Activated naive CD8-positive, alpha-beta T cell treated with anti-CD3 and anti-CD28 coated beads for 36 hours (primary cell): Measurements from ENCODE around the gene ERC2. TPM values are rescaled to one million over a fixed set of nuclear protein-coding genes. Genes with fewer than 3 reads are reported as not detected.

Experiments
- DNase-seq: peaks from one replicate; pipeline ENCODE4 v3.0.0; 2021
- H3K27ac Mint-ChIP-seq: one replicate; pipeline ENCODE4 v1.8.0; 2022; ENCODE audit warnings: mild to moderate bottlenecking, moderate library complexity, mixed read lengths
- H3K27me3 Mint-ChIP-seq: one replicate; pipeline ENCODE4 v1.8.0; 2022; ENCODE audit warnings: mild to moderate bottlenecking, mixed read lengths
- H3K36me3 Mint-ChIP-seq: one replicate; pipeline ENCODE4 v1.8.0; 2021; ENCODE audit warnings: mild to moderate bottlenecking, mixed read lengths
- H3K4me1 Mint-ChIP-seq: one replicate; pipeline ENCODE4 v1.8.0; 2021; ENCODE audit warnings: mixed read lengths
- H3K4me3 Mint-ChIP-seq: one replicate; pipeline ENCODE4 v1.8.0; 2022; ENCODE audit warnings: mild to moderate bottlenecking, moderate library complexity, mixed read lengths
- H3K9me3 Mint-ChIP-seq: one replicate; pipeline ENCODE4 v1.8.0; 2022; ENCODE audit warnings: mixed read lengths
- total RNA-seq, 2 experiments: library from RNA; stranded (reverse); gene quantifications; one replicate each; pipeline ENCODE4 v1.2.3, GENCODE V29; 2021

The ERC2 gene
- total RNA-seq, 2 experiments from 2014 or later: not detected

- H3K4me3 Mint-ChIP-seq: no peak overlapping the region
- no peaks in the 10 kb centered on the region for H3K4me1 Mint-ChIP-seq
- DNase-seq: no peak
- no peak overlapping the region for H3K27ac Mint-ChIP-seq
- H3K27me3 Mint-ChIP-seq: peaks cover 4% of the 10 kb centered on the region
- H3K36me3 Mint-ChIP-seq: no peaks in the 10 kb centered on the region
- H3K9me3 Mint-ChIP-seq: no peaks in the 10 kb centered on the region
Observed at GRCh38 chr3:56409790-56410189, 58.5 kb downstream of the ERC2 start.

DNA sequence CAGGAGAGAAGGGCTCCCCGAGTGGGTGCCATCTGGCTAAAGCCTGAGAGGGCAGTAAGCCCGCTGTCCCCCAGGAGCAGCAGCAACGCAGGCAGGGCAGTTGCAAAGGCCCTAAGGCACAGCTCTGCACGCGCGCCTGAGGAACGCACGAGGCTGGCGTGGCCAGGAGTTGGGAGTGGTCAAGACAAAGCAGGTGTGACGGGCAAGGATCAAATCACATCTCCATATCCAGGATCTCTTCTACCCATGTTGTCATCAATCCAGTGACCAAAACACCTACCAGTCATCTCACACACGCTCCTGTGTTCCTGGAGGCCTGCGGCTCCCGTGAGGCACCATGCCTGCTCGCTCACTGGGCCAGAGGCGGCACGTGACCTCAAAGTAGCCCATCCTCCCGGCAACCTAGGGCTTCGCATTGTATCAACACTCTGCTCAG is 59.5 kb downstream of the ERC2 start:
- Mint-ChIP-seq H3K27me3 (peaks cover 4% of the 10 kb centered on the region), H3K27ac (no peak overlapping the region), H3K4me1 (no peaks in the 10 kb centered on the region), H3K9me3 (no peaks in the 10 kb centered on the region), H3K36me3 (no peaks in the 10 kb centered on the region), H3K4me3 (no peak overlapping the region)
- no peak for DNase-seq

DNA sequence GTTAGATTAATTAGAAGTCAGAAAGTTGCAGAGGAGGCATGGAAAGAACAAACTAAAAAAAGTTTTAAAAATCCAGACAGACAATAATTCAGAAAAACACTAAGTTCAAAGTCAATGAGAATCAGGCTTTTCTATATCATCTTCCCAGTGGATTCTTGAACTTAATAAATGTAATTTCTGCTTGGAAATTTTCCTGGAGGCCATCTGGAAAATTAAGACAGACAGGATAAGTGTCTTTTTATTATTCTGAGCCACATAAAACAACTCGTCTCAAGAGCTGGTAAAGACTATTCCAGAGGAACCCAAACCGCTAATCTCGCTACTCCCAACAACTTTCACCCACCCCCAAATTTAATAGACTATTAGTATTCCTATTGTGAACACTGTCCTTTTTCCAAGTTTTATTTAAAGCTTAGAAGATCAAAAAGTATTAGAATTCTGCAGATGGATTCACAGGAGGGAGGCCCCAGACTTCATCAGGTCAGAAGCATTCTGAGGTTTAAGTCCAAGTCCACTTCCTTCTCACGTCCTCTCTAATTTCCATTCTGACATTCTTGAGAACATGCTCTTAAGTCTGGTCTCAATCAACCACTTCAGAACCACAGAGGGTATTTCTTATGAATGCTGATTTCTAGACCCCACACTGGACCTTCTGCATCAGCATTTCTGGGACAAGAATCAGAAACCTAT is 61.3 kb downstream of the ERC2 start:
- Mint-ChIP-seq H3K9me3 (peaks cover 2% of the 10 kb centered on the region), H3K27me3 (peaks cover 8% of the 10 kb centered on the region), H3K27ac (no peak overlapping the region), H3K4me1 (no peaks in the 10 kb centered on the region), H3K4me3 (no peak overlapping the region), H3K36me3 (no peaks in the 10 kb centered on the region)
- no peak for DNase-seq

GRCh38 chr3:56404884-56405283 is 63.4 kb downstream of the ERC2 start:
- no peak for DNase-seq
- H3K4me3 Mint-ChIP-seq: no peak overlapping the region
- no peaks in the 10 kb centered on the region for H3K36me3 Mint-ChIP-seq
- H3K27me3 Mint-ChIP-seq: peaks cover 15% of the 10 kb centered on the region
- H3K9me3 Mint-ChIP-seq: peaks cover 2% of the 10 kb centered on the region
- no peak overlapping the region for H3K27ac Mint-ChIP-seq
- no peaks in the 10 kb centered on the region for H3K4me1 Mint-ChIP-seq

GRCh38 chr3:56398659-56399058 is 69.6 kb downstream of the ERC2 start:
- H3K9me3 Mint-ChIP-seq: peaks cover 2% of the 10 kb centered on the region
- no peak for DNase-seq
- H3K36me3 Mint-ChIP-seq: no peaks in the 10 kb centered on the region
- H3K4me3 Mint-ChIP-seq: no peak overlapping the region
- no peak overlapping the region for H3K27ac Mint-ChIP-seq
- peaks cover 42% of the 10 kb centered on the region for H3K27me3 Mint-ChIP-seq
- H3K4me1 Mint-ChIP-seq: no peaks in the 10 kb centered on the region

DNA sequence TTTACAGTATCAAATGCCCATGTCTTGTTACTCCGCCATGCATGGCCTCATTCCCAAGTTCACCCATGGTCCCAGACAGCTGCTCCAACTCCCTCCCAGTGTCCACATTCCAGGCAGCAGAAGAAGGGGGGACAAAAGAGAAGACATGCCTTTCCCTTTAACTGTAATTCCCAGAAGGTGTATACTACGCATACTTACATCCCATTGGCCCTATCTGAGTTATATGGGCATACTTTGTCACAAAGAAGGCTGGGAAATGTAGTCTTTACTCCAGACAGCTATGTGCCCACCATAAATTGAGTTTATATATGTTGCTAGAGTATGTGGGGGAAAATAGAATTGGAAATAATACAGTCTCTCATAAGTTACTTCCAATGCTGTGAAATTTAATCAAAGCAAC is 70.5 kb downstream of the ERC2 start:
- no peak overlapping the region for H3K27ac Mint-ChIP-seq
- H3K4me1 Mint-ChIP-seq: peaks cover 3% of the 10 kb centered on the region
- H3K27me3 Mint-ChIP-seq: peaks cover 47% of the 10 kb centered on the region
- no peak for DNase-seq
- no peak overlapping the region for H3K4me3 Mint-ChIP-seq
- H3K36me3 Mint-ChIP-seq: no peaks in the 10 kb centered on the region
- H3K9me3 Mint-ChIP-seq: peaks cover 2% of the 10 kb centered on the region

DNA sequence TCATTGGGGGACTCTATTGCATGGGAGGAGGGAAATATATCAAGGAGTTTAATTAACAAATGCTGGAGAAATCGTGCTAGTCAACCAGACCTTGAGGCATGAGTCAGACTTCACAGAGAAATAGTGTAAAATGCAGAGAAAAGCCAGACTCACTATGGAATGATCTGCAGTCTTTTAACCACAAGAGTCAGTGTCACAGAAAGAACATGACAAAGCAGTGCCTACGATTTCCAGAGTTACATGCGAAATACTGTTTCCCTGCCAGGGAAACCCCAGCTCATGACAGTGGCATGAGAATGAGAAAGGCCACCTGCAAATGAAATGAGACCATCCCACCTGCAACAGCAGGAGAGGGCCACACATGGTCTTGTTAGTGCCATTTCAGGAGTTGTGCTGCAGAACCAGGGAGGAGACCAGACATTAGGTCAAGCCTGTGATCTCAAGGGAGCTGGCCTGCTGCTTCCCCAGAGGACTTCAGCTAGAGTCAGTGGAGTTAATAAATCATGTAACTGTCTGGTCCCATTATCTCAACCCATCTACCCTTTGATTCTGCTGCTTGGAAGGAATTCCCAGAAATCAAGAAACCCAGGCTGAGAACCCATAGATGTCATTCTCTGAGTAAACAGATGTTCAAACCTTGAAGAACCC is 79.0 kb downstream of the ERC2 start:
- peaks cover 29% of the 10 kb centered on the region for H3K4me1 Mint-ChIP-seq
- peaks cover 11% of the 10 kb centered on the region for H3K36me3 Mint-ChIP-seq
- DNase-seq: peak; percentile 20
- H3K27ac Mint-ChIP-seq: peak overlapping the region; percentile 89
- no peak overlapping the region for H3K4me3 Mint-ChIP-seq
- peaks cover 7% of the 10 kb centered on the region for H3K9me3 Mint-ChIP-seq
- peaks cover 25% of the 10 kb centered on the region for H3K27me3 Mint-ChIP-seq

- H3K9me3 Mint-ChIP-seq: no peaks in the 10 kb centered on the region
- H3K27me3 Mint-ChIP-seq: peaks cover 16% of the 10 kb centered on the region
- H3K4me3 Mint-ChIP-seq: no peak overlapping the region
- H3K27ac Mint-ChIP-seq: no peak overlapping the region
- no peaks in the 10 kb centered on the region for H3K36me3 Mint-ChIP-seq
- DNase-seq: no peak
- H3K4me1 Mint-ChIP-seq: no peaks in the 10 kb centered on the region
Observed at GRCh38 chr3:56383092-56383491, 85.2 kb downstream of the ERC2 start.

GRCh38 chr3:56379723-56380287 is 88.5 kb downstream of the ERC2 start:
- H3K27ac Mint-ChIP-seq: no peak overlapping the region
- DNase-seq: no peak
- no peak overlapping the region for H3K4me3 Mint-ChIP-seq
- H3K4me1 Mint-ChIP-seq: no peaks in the 10 kb centered on the region
- peaks cover 1% of the 10 kb centered on the region for H3K36me3 Mint-ChIP-seq
- H3K27me3 Mint-ChIP-seq: peaks cover 11% of the 10 kb centered on the region
- peaks cover 15% of the 10 kb centered on the region for H3K9me3 Mint-ChIP-seq

DNA sequence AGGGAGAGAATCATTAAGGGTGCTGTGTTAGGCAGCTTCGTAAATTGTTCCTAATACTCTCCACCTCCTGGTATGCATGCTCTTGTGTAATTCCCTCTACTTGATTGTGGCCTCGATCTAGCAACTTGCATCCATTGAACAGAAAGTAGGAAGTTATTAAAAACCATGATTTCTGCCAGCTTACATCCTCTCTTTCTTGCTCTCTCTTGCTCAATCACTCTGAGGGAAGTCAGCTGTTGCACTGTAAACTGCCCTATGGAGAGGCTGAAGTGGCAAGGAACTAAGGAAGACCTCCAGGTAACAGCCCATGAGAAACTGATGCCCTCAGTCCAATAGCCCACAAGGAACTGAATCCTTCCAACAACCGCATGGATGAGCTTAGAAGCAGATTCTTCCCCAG is 92.6 kb downstream of the ERC2 start:
- peaks cover 1% of the 10 kb centered on the region for H3K36me3 Mint-ChIP-seq
- peaks cover 29% of the 10 kb centered on the region for H3K27me3 Mint-ChIP-seq
- DNase-seq: no peak
- no peaks in the 10 kb centered on the region for H3K4me1 Mint-ChIP-seq
- H3K27ac Mint-ChIP-seq: no peak overlapping the region
- H3K4me3 Mint-ChIP-seq: no peak overlapping the region
- H3K9me3 Mint-ChIP-seq: peaks cover 15% of the 10 kb centered on the region

GRCh38 chr3:56373386-56373785 is 94.9 kb downstream of the ERC2 start:
- no peak overlapping the region for H3K27ac Mint-ChIP-seq

GRCh38 chr3:56370991-56371775 is 97.1 kb downstream of the ERC2 start:
- Mint-ChIP-seq H3K27ac (no peak overlapping the region), H3K36me3 (no peaks in the 10 kb centered on the region)

More at GRCh38 chr3:56373386-56373785, 94.9 kb downstream of the ERC2 start:
- Mint-ChIP-seq H3K9me3 (peaks cover 15% of the 10 kb centered on the region), H3K36me3 (peaks cover 1% of the 10 kb centered on the region), H3K4me1 (no peaks in the 10 kb centered on the region), H3K27me3 (peaks cover 22% of the 10 kb centered on the region), H3K4me3 (no peak overlapping the region)
- DNase-seq: no peak

GRCh38 chr3:56369914-56370313 is 98.4 kb downstream of the ERC2 start:
- H3K36me3 Mint-ChIP-seq: no peaks in the 10 kb centered on the region

More at GRCh38 chr3:56370991-56371775, 97.1 kb downstream of the ERC2 start:
- H3K4me3 Mint-ChIP-seq: no peak overlapping the region
- peaks cover 22% of the 10 kb centered on the region for H3K27me3 Mint-ChIP-seq
- no peak for DNase-seq
- peaks cover 9% of the 10 kb centered on the region for H3K9me3 Mint-ChIP-seq
- no peaks in the 10 kb centered on the region for H3K4me1 Mint-ChIP-seq

DNA sequence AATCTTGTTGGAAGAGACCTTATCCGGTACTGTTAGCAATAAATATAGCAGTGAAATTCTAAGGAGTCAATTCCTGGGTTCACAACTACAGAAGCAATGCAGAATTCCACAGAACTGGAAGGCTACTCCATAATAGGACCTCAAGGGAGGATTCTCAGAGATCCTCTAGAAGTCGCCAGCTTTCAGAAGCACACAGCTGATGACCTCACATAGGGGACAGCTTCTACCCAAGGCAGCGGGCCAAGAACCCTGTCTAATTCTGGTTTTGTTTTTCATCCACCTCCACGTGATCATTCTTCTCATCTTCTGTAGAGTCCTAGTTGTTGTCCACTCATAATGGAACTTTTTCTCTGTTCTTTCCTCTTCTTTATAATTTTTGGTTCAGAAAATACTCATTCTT is 99.4 kb downstream of the ERC2 start:
- H3K4me1 Mint-ChIP-seq: no peaks in the 10 kb centered on the region
- H3K27me3 Mint-ChIP-seq: peaks cover 25% of the 10 kb centered on the region
- no peaks in the 10 kb centered on the region for H3K36me3 Mint-ChIP-seq
- no peak for DNase-seq
- no peak overlapping the region for H3K27ac Mint-ChIP-seq
- no peaks in the 10 kb centered on the region for H3K9me3 Mint-ChIP-seq
- H3K4me3 Mint-ChIP-seq: no peak overlapping the region

More at GRCh38 chr3:56369914-56370313, 98.4 kb downstream of the ERC2 start:
- H3K9me3 Mint-ChIP-seq: no peaks in the 10 kb centered on the region
- no peak for DNase-seq
- no peaks in the 10 kb centered on the region for H3K4me1 Mint-ChIP-seq
- H3K27ac Mint-ChIP-seq: no peak overlapping the region
- H3K27me3 Mint-ChIP-seq: peaks cover 22% of the 10 kb centered on the region
- H3K4me3 Mint-ChIP-seq: no peak overlapping the region

- no peak for DNase-seq
- Mint-ChIP-seq H3K4me1 (no peaks in the 10 kb centered on the region), H3K27me3 (peaks cover 17% of the 10 kb centered on the region), H3K36me3 (no peaks in the 10 kb centered on the region), H3K9me3 (no peaks in the 10 kb centered on the region), H3K4me3 (no peak overlapping the region), H3K27ac (no peak overlapping the region)
Observed at GRCh38 chr3:56366641-56367162, 101.6 kb downstream of the ERC2 start.
